OCI-LY3 (cell line): Measurements from ENCODE around the gene RBM15.

Experiments used
- H2AFZ ChIP-seq: fragments of 200-600, 300-600 bp; shearing (Covaris generic); 2 replicates; pipeline ENCODE4 v1.6.0; 2014; ENCODE audit warnings: antibody characterized with exemption, low read depth, low read length
- H3K27ac ChIP-seq: fragments of 200-600, 300-600 bp; sonication (generic); 2 replicates; pipeline ENCODE4 v1.5.1; 2014; ENCODE audit warnings: mild to moderate bottlenecking, low read length, moderate library complexity, mixed read lengths
- H3K27me3 ChIP-seq: fragments of 200-600, 300-600 bp; sonication (generic); 2 replicates; pipeline ENCODE4 v1.6.1; 2014; ENCODE audit warnings: low read depth, low read length, mixed read lengths
- H3K36me3 ChIP-seq: fragments of 200-600, 300-600 bp; sonication (generic); replicated peaks from 2 replicates; pipeline ENCODE3; 2014; ENCODE audit warnings: low read depth, low read length, mixed read lengths
- H3K4me1 ChIP-seq: fragments of 300-600, 200-600 bp; sonication (generic); 2 replicates; pipeline ENCODE4 v1.6.1; 2014; ENCODE audit warnings: low read length, mixed read lengths
- H3K4me2 ChIP-seq: fragments of 200-600, 300-600 bp; sonication (generic); 2 replicates; pipeline ENCODE4 v1.6.1; 2014; ENCODE audit warnings: low read length, mixed read lengths
- H3K4me3 ChIP-seq: fragments of 300-600, 200-600 bp; sonication (generic); 2 replicates; pipeline ENCODE4 v1.5.1; 2014; ENCODE audit warnings: antibody characterized with exemption, mild to moderate bottlenecking, low read length, moderate library complexity
- H3K79me2 ChIP-seq: fragments of 300-600, 200-600 bp; shearing (Covaris generic); 2 replicates; pipeline ENCODE4 v1.6.1; 2014; ENCODE audit warnings: mild to moderate bottlenecking, low read length, mixed read lengths
- H3K9ac ChIP-seq: fragments of 300-600, 200-600 bp; shearing (Covaris generic); 2 replicates; pipeline ENCODE4 v1.6.0; 2014; ENCODE audit warnings: mild to moderate bottlenecking, low read length, moderate library complexity
- H3K9me3 ChIP-seq: fragments of 200-600, 300-600 bp; shearing (Covaris generic); 2 replicates; pipeline ENCODE4 v1.6.1; 2014; ENCODE audit warnings: low read length, mixed read lengths; ENCODE audit not compliant: insufficient read depth
- H4K20me1 ChIP-seq: fragments of 200-600, 300-600 bp; sonication (generic); 2 replicates; pipeline ENCODE4 v1.6.1; 2016; ENCODE audit warnings: low read length, mixed read lengths; ENCODE audit not compliant: insufficient read depth
- CTCF ChIP-seq: fragments of 200-600, 300-600 bp; sonication (generic); IDR thresholded peaks from 2 replicates; pipeline ENCODE4 v1.5.1; 2014; ENCODE audit warnings: antibody characterized with exemption, low read length, low read depth
- EZH2phosphoT487 ChIP-seq: fragments of 200-600 bp; shearing (Covaris generic); IDR thresholded peaks from 2 replicates; pipeline ENCODE4 v1.6.1; 2018; ENCODE audit warnings: antibody characterized with exemption, mixed run types, low read depth

The RBM15 gene

DNA sequence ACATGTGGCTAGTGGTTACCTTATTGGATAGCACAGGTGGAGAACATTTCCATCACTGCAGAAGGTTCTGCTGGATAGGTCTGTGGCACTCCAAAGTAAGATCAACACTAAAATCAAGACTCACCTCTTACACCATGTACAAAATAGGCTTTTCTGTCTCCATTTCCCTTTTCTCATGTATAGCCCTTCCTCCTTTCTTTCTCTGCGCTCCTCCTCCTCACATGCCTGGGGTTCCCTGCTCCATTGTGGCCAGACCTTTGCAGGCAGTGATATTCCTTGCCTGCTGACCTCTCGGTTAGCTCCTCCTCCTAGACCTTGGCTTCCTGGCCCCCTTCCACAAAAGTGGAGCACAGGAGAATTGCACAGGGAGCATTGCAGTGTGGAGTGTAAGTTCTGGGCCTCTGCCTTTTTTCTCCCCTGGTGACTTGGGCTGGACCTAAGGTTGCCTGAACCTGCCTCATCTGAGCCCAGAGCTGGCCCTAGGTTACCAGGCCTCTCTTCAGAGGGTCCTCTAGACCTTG lies 33.2 kb upstream of the RBM15 start:
- Histone ChIP-seq H3K79me2 (no peaks in the 10 kb centered on the region), H3K9ac (no peak overlapping the region), H3K4me2 (no peak overlapping the region), H2AFZ (no peak overlapping the region), H3K27ac (no peak overlapping the region), H4K20me1 (no peaks in the 10 kb centered on the region), H3K27me3 (no peaks in the 10 kb centered on the region), H3K36me3 (no peaks in the 10 kb centered on the region), H3K4me1 (peaks cover 6% of the 10 kb centered on the region), H3K4me3 (no peak overlapping the region), H3K9me3 (no peaks in the 10 kb centered on the region)
- no peak for TF ChIP-seq EZH2phosphoT487
- TF ChIP-seq CTCF: no peak

DNA sequence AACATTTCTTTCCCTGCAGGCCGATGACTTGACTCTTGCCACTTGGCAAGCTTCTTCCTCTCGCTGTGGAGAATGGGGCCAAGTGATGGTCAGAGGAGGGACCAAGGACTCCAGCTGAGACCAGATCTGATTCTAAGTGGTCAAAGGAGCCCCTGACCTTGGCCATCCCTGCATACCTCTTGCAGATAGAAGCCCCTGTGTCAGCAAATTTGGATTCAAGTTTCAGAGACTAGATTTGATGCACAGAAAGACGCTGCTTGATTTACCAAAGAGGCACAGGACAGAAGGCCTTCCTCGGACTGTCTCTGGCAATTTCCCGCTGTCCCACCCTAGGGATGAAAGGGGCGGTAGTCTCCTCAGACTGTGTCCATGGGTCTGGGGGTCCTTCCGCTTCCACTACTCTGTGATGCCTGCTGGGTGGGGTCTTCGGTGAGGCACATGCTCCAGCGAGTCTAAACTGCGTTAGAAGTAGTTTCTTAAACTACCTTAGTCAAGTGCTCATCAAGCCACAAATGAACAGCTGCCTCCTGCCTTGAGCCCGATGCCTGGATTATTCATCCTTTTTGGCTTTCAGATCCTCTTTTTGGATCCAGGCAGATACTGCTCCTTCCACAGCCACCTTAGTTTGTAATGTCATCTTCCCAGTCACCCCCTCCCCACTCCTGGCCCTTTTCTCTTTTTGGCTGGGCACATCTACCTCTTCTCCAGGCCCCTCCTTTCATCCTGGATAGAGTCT lies 31.8 kb upstream of the RBM15 start:
- Histone ChIP-seq H3K4me2 (no peak overlapping the region), H2AFZ (no peak overlapping the region), H3K27me3 (no peaks in the 10 kb centered on the region), H3K4me3 (no peak overlapping the region), H3K4me1 (peaks cover 7% of the 10 kb centered on the region), H4K20me1 (no peaks in the 10 kb centered on the region), H3K9me3 (no peaks in the 10 kb centered on the region), H3K27ac (no peak overlapping the region), H3K79me2 (no peaks in the 10 kb centered on the region), H3K9ac (no peak overlapping the region), H3K36me3 (no peaks in the 10 kb centered on the region)
- TF ChIP-seq CTCF: no peak
- TF ChIP-seq EZH2phosphoT487: no peak

- Histone ChIP-seq H3K9ac (no peak overlapping the region), H3K4me1 (peaks cover 8% of the 10 kb centered on the region), H2AFZ (no peak overlapping the region), H4K20me1 (no peaks in the 10 kb centered on the region), H3K4me3 (no peak overlapping the region), H3K9me3 (no peaks in the 10 kb centered on the region), H3K4me2 (no peak overlapping the region), H3K27ac (no peak overlapping the region), H3K36me3 (no peaks in the 10 kb centered on the region), H3K27me3 (no peaks in the 10 kb centered on the region), H3K79me2 (no peaks in the 10 kb centered on the region)
- no peak for TF ChIP-seq CTCF
- no peak for TF ChIP-seq EZH2phosphoT487
These were observed 30.9 kb upstream of the RBM15 start for GRCh38 chr1:110308247-110308646.

DNA sequence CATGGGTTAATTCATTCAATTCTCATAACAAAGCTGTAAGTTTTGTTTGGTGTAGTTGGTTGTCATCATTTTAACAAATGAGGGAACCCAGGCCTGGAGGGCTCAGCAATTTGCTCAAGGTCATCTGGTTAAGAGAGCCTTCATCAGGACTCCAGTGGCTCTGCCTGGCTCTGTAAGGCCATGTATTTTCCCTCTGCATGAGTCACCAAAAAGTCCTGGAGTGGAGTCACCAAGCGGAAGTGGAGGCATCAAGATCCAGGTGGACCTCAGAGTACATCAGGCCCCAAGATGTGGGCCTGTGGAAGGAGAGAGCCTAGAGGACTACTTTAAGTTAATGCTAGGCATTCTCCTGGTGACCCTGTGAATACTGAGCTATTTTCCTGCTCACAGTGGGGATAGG lies 30.0 kb upstream of the RBM15 start:
- Histone ChIP-seq H3K9ac (no peak overlapping the region), H3K79me2 (no peaks in the 10 kb centered on the region), H3K4me3 (no peak overlapping the region), H3K4me2 (no peak overlapping the region), H3K9me3 (no peaks in the 10 kb centered on the region), H3K4me1 (peaks cover 8% of the 10 kb centered on the region), H4K20me1 (no peaks in the 10 kb centered on the region), H3K27ac (no peak overlapping the region), H3K27me3 (no peaks in the 10 kb centered on the region), H2AFZ (no peak overlapping the region), H3K36me3 (no peaks in the 10 kb centered on the region)
- no peak for TF ChIP-seq CTCF
